Cardiac muscle cell (in vitro differentiated cells and primary cell): ENCODE results near the gene HCST. TPM values are rescaled to one million over a fixed set of nuclear protein-coding genes. Genes with fewer than 3 reads are reported as not detected.
"Not testable (repeated sequence)": the region's sequence is repeated elsewhere in the genome, so short reads cannot be mapped to it uniquely, and the experiment has no call there.

Experiments
- DNase-seq, 2 donors: peaks; one replicate each; pipeline versions ENCODE4 v3.0.0 to v3.0.0-alpha.2; 2010 to 2017; ENCODE audit warnings: low read depth in 1 of 2, low spot score in 1 of 2
- H3K27ac ChIP-seq: fragments of 200-600 bp; sonication (generic); 2 replicates; pipeline ENCODE4 v1.5.1; 2016
- H3K27me3 ChIP-seq: fragments of 200-600 bp; sonication (generic); 2 replicates; pipeline ENCODE4 v1.6.0; 2016; ENCODE audit warnings: control low read depth
- H3K36me3 ChIP-seq: fragments of 200-600 bp; sonication (generic); 2 replicates; pipeline ENCODE4 v1.5.1; 2016; ENCODE audit warnings: control low read depth
- H3K4me1 ChIP-seq: fragments of 200-600 bp; sonication (generic); 2 replicates; pipeline ENCODE4 v1.8.1; 2017; ENCODE audit warnings: low read depth, mild to moderate bottlenecking, mixed run types
- H3K4me3 ChIP-seq: fragments of 200-600 bp; sonication (generic); 2 replicates; pipeline ENCODE4 v1.5.1; 2016; ENCODE audit warnings: mild to moderate bottlenecking
- H3K9me3 ChIP-seq: fragments of 200-600 bp; sonication (generic); 2 replicates; pipeline ENCODE4 v1.5.1; 2017; ENCODE audit warnings: low read depth, mild to moderate bottlenecking, control low read depth
- polyA plus RNA-seq: library from polyadenylated mRNA; unstranded; fragments of >200 nt; fragmentation: Nextera tagmentation; extraction: Ambion mirVana; gene quantifications from 2 replicates; pipeline ENCODE4 v1.2.1, GENCODE V29; 2016
- total RNA-seq: library from RNA; depleted of rRNA; stranded (reverse); fragments of >200 nt; gene quantifications from 2 replicates; pipeline ENCODE4 v1.2.3, GENCODE V29; 2016
- TF ChIP-seq, protein P1 (sequence below): IDR thresholded peaks from 2 replicates; pipeline ENCODE4 v1.5.1; 2012; ENCODE audit warnings: low read depth, mild to moderate bottlenecking, low read length

The HCST gene
- total and polyA plus RNA-seq, 2 experiments from 2014 or later = 2.4 to 2.5 TPM

DNA sequence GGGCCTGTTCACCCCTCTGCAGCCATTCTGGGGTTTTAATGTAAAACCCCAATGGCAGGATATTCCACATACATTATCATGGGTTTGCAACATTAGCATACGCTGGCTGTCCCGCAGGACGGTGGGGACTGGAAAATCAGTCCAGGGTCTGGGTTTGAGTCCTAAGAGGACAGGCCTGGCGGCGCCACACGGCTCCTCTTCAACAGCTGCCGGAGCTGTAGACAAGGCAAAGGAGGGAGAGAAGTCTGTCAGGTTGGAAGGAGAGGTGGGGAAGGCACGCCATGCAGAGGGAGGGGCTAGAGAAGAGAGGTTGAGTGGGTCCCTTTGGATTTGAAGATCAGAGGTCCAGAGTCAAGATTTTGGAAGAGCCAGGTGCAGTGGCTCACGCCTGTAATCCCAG is 13.9 kb upstream of the HCST start:
- Histone ChIP-seq H3K36me3 (peaks cover 11% of the 10 kb centered on the region), H3K4me3 (no peak overlapping the region), H3K9me3 (no peaks in the 10 kb centered on the region), H3K4me1 (no peaks in the 10 kb centered on the region), H3K27ac (no peak overlapping the region), H3K27me3 (no peaks in the 10 kb centered on the region)
- no peak for DNase-seq
- TF ChIP-seq, protein P1, sequence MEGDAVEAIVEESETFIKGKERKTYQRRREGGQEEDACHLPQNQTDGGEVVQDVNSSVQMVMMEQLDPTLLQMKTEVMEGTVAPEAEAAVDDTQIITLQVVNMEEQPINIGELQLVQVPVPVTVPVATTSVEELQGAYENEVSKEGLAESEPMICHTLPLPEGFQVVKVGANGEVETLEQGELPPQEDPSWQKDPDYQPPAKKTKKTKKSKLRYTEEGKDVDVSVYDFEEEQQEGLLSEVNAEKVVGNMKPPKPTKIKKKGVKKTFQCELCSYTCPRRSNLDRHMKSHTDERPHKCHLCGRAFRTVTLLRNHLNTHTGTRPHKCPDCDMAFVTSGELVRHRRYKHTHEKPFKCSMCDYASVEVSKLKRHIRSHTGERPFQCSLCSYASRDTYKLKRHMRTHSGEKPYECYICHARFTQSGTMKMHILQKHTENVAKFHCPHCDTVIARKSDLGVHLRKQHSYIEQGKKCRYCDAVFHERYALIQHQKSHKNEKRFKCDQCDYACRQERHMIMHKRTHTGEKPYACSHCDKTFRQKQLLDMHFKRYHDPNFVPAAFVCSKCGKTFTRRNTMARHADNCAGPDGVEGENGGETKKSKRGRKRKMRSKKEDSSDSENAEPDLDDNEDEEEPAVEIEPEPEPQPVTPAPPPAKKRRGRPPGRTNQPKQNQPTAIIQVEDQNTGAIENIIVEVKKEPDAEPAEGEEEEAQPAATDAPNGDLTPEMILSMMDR = no peak

DNA sequence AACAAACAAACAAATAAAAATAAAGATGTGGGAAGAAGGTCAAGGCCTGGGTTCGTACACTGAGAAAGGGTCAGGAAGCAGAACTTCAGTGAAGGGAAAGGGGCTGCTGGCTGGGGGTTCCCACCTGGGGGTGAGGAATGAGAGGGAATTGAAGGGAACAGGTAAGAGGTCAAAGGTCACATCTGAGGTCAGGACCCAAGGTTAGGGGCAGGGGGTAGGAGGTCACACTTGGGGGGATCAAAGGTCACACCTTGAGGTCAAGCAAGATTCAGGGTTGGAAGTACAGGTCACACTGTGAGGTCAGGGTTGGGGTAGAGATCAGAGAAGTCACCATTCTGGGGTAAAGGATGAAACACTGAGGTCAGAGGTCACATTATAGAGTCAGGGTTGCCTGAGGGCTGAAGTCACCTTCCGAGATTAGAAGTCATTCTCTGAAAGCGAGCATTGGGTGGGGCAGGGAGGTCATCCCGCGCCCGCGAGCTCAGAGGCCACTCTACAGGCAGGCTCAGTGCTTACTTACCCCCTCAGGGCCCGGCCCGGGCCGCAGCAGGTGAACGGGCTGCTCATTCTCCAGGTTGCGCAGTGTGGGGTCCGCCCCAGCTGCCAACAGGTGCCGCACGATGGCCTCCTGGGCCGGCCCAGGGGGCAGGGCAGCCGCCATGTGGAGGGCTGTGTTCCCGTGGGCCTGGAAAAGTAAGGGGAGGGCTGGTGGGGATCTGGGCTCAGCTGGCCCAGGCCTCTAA is 12.8 kb upstream of the HCST start:
- H3K4me1 ChIP-seq = no peaks in the 10 kb centered on the region
- H3K36me3 ChIP-seq = peaks cover 14% of the 10 kb centered on the region

DNA sequence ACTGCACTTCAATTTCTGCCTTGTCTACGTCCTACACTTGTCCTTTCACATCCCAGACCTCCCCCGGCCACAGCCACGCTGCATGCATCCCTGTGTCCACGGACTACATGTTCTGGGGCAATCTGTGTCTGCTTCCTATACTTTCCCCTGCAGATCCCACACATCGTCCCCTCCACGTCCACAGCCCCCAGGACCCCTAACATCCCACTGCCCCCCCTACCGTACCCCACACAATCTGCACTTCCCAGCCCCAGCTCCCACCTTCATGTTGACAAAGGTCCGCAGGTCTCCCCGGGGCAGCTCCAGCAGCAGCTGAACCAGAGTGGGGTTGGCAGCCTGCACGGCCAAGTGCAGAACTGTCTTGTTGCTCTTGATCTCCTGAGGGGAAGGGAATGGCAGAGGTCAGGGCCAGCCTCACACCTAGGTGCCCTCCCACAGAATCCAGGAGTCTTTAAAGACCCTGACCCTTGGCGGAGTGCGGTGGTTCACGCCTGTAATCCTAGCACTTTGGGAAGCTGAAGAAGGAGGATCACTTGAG is 12.1 kb upstream of the HCST start:
- no peaks in the 10 kb centered on the region for H3K9me3 ChIP-seq
- TF ChIP-seq, protein P1 = no peak
- no peak overlapping the region for H3K27ac ChIP-seq
- H3K4me3 ChIP-seq = no peak overlapping the region
- H3K36me3 ChIP-seq = peaks cover 14% of the 10 kb centered on the region
- H3K4me1 ChIP-seq = no peaks in the 10 kb centered on the region
- no peak for DNase-seq
- no peaks in the 10 kb centered on the region for H3K27me3 ChIP-seq

More for the DNA sequence above, 12.8 kb upstream of the HCST start:
- no peak for DNase-seq
- Histone ChIP-seq H3K27me3 (no peaks in the 10 kb centered on the region), H3K4me3 (no peak overlapping the region), H3K27ac (no peak overlapping the region), H3K9me3 (no peaks in the 10 kb centered on the region)
- TF ChIP-seq, protein P1 = no peak

DNA sequence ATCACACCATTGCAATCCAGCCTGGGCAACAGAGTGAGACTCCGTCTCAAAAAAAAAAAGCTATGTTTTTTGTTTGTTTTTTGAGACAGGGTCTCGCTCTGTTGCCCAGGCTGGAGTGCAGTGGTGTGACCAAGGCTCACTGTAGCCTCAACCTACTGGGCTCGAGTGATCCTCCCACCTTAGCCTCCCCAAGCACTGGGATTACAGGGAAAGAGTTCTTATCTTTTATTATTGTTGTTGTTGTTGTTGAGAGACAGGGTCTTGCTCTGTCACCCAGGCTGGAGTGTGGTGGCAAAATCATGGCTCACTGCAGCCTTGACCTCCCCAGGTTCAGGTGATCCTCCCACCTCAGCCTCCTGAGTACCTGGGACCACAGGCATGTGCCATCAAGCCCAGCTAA is 10.5 kb upstream of the HCST start:
- not testable (repeated sequence) for H3K4me1 ChIP-seq, H3K27me3 ChIP-seq, DNase-seq, H3K4me3 ChIP-seq, H3K27ac ChIP-seq, H3K9me3 ChIP-seq
- peaks cover 18% of the 10 kb centered on the region for H3K36me3 ChIP-seq

DNA sequence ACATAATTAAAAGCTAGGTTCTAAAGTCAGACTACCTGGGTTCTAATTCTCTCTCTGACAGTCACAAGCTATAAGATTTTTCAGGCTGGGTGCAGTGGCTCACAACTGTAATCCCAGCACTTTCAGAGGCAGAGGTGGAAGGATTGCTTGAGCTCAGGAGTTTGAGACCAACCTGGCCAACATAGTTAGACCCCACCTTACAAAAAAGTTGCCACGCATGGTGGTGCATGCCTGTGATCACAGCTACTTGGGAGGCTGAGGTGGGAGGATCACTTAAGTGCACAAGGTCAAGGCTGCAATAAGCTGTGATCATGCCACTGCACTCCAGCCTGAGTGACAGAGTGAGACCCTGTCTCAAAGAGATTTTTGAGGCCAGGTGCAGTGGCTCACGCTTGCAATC is 8.0 kb upstream of the HCST start:
- Histone ChIP-seq H3K27ac (no peak overlapping the region), H3K4me1 (no peaks in the 10 kb centered on the region), H3K27me3 (no peaks in the 10 kb centered on the region), H3K9me3 (no peaks in the 10 kb centered on the region), H3K4me3 (no peak overlapping the region), H3K36me3 (peaks cover 12% of the 10 kb centered on the region)
- no peak for DNase-seq
- TF ChIP-seq, protein P1 = no peak

DNA sequence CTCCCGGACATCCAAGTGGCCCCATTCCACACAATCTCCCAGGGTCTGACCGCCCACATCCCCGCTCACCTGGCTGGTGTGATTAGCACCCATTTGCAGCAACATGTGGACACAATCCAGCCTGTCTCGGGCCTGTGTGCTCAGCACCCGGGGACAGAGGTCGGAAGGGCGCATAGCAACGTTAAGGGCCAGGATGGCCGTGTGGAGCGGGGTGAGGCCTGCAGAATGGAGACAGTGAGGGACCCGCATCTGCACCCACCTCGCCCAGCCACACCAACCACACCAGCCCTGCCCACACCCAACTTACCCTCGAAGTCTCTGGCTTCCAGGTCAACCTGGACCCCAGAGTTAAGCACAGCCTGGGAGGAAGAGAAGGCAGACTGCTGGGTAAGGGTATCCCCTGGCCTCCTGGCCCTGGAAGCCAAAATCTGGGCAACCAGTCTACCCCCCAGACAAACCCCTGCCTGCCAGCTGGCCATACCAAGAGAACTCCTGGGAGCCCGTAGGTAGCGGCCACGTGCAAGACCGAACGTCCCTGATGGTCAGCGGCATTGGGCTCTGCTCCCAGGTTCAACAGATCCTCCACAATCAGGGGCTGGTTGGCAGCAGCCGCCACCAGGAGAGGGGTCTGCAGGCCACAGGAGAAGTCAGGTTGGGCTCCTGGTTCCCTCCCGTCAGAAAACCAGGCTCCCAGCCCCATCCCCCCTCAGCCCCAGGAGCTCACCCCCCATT is 6.3 kb upstream of the HCST start:
- H3K4me3 ChIP-seq = no peak overlapping the region
- TF ChIP-seq, protein P1 = no peak
- no peak for DNase-seq
- H3K27ac ChIP-seq = no peak overlapping the region
- no peaks in the 10 kb centered on the region for H3K27me3 ChIP-seq
- H3K4me1 ChIP-seq = no peaks in the 10 kb centered on the region
- peaks cover 6% of the 10 kb centered on the region for H3K36me3 ChIP-seq
- no peaks in the 10 kb centered on the region for H3K9me3 ChIP-seq
